GM21717 (cell line): ENCODE data around the gene PTPRT.

Experiments used
- ATAC-seq: cut with Tn5 transposase; IDR thresholded peaks from one replicate; pipeline ENCODE4 v1.9.1; 2021; ENCODE audit warnings: mild to moderate bottlenecking, moderate library complexity; ENCODE audit not compliant: unreplicated experiment

Gene PTPRT

DNA sequence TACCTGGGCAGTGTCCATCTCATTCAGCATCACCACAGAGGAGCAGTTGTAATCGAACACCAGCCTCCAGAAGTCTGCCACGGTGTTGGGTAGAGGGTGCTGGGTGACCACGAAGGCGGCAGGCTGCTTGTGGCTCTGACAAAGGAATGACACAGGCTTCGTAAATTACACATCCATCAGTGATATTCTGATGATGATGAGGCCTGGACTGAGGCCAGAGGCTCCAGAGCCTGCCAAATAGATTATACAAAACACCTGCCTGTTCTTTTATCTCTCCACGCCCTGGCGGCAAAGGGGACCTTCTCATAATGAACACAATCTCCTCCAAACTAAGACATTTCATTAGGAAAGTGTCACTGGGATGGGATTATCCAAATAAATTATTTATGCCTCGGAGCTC, 1091.3 kb downstream of the PTPRT start:
- ATAC-seq, result no peak

DNA sequence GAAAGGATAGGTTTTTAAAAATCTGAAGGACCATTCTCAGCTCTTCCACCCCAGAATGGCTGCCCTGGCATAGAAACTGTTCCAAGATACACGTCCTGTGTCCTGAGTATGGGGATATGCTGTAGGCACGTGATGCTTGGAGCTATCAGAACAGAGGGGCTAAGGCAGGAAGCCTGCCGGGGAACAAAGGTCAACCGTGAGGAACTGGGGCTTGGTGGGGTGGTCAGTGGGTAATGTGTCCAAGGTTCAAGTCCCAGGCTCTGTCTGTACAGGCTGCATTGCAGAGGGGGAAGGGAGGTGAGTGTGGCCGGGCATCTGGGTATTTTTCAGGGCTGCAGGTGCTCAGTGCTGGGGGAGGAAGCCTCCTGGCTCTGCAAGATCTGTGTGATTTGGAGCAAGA, 1092.0 kb downstream of the PTPRT start:
- no peak for ATAC-seq

DNA sequence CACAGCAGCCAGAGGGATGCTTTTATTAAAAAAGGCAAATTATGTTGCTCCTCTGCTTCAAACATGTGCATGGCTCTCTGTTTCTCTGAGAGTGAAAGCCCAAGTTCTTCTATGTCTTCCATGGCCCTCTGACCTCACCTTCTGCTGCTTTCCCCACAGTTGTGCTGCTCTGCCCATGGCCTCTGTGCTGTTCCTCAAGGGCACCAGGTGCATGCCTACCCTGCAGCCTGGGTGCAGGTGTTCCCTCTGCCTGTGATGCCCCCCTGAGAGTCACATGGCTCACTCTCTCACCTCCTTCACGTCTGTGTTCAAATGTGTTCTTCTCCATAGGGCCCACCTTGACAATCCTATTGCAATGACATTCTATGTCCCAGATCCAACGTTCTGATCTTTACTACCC, 1094.5 kb downstream of the PTPRT start:
- ATAC-seq, result no peak

DNA sequence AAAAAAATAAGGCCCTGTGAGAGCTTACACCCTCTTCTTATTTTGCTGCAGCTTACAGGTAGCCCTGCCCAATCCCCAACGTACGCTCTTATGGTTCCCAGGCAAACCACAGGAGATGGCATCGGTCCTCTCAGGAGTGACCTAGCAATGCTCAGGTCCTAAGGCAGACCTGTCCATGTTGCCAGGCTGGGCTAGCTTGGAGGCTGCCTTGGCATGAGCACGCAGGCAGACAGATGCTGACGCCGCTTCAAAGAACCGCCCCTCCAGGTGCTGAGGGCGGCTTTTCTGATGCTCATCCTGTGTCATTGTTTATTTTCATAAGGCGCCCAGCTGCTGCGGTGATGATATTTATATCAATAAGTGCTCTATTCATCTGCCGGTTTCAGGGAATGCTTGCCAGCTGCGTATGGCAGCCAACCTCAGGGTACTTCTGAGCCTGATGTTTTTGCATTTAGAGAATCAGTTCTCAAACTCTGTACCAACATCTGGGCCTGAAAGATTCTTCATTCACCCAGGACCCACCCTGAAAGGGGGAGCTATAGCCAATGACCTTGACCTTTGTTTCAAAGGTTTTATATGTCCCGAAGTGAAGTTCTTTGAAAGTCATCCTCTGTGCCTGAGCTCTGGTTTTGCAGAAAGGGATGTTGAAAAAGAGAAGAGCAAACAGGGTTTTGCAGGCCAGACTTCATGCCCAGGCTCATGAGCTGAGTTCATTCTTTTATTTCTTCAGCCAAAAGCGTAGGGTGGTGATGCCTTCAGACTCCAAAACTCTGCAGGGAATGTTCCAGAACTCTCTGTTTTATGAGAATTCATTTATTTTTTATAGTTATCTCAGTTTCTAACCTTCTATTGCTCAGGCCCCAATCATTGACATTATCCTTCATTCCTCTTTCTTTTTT, 1095.9 kb downstream of the PTPRT start:
- ATAC-seq, result no peak

DNA sequence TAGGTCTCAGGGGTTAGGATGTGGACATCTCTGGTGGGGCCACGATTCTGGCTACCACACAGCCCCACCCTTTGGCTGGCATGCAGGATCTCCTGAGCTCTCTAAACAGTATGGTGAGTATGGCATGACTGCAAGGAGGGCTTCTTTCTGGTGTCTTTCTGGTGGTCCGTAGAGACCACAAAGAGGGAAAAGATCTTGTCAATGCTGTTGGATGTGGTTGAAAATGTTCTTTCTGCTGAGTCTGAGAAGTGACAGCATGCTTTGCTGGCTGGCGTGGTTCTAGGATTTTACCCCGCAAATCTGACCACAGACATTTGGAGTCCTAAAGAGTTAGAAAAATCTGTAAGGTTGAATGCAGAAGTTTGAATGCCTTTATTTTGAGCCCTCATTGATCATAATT, 1096.7 kb downstream of the PTPRT start:
- ATAC-seq, result no peak

DNA sequence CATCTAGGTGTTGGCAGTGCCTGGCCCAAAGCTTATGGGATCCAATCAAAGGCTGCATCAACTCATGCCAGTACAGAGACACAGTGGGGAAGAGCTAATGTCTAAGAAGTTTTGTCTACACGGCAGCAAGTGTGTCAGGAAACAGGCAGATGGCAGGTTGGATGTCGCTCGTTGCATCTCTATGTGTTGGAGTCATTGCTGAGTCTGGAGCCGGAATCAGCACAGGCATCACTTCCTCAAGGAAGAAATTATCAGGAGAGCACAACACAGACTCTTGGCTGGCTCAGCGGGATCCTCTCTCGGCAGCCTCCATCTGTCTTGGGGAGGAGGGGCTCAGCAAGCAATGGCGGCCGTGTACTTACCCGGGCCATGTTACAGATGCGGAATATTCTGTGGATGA, 1104.3 kb downstream of the PTPRT start:
- no peak for ATAC-seq

DNA sequence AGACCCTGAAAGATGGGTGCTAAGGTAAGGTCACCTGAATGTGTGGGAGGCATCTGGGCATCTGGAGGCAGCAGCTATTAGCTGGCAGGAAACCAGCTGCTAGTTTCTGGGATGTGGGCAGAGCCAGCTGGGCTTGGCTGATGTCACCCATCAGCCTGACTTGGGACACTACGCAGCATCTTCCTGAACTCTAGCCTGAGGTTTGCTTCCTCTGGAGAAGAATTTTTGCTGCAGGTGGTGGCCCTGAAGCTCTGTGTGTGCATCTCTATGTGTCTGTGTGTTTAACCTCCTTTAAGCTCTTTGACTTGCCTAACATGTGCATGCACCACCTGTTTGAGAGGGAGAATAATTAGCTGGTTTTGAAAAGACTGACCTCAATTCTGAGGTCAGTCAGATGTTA, 1106.4 kb downstream of the PTPRT start:
- ATAC-seq, result no peak

DNA sequence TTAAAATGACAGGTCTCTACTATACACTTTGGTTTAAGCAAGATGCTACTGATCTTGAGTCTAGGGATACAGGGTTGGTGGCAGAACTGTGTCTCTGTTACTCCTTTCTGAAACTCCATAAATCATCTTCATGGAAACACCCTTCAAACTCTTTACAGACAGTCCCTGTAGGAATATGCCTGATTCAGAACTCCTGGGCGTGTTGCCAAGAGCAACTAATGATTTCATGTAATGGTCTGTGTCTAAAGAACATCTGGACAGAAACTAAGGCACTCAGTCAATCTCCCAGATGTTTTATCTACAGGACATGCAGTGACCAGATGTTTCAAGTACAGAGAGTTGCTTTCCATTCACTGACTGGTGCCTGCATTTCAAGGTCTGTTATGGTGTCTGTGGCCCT, 1107.1 kb downstream of the PTPRT start:
- ATAC-seq, result no peak

DNA sequence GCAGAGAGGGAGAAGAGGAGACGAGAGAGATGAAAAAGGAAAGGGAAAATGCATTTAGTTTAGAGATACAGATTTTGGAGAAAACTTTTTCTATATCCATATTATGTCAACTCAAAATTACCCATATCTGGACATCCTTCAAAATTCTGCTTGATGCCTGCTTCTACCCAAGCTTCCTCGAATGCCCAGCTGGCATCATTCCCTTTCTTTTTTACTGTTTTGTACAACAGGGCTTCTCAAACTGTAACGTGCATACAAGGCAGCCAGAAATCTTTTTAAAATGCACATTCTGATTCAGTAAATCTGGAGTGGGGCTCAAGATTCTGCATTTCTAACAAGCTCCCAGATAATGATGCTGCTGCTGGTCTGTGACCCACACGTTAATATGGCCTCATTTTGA, 1108.8 kb downstream of the PTPRT start:
- no peak for ATAC-seq

DNA sequence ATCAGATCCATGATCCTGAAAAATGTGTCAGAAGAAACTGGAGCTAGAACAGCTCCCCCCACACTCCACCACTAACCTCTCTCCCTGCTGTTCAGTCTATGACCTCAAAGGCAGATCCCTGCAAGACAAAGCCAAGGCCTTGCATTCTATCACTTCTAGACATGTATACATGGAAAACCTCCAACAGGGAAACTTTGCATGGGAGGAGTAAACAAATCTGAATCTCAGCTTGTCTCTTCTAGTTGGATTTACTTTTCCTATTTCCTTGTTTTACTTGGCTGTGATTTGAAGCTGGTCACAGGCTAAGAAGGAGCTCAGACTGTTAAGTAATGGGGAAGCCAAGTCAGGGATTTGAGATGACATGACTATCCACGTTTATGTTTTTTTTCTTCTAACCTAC, 1114.8 kb downstream of the PTPRT start:
- ATAC-seq, result no peak

DNA sequence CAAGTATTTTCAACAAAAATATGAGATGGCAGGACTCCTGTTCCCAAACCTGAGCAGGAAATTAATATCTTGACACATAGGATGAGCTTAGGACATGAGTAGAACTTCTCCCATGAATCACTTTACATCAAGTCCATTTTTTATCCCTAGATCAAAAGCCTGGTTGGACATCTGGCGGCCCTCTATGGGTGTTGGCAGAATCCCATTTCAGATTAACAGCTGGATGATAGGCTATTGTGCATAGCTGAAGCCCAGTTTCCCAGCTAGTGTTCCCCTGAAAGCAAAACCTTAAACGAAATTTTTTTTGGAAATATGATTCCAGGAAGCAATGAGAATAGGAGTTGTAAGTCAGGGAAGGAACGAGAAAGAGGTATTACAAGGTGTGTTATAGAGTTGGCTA, 1122.1 kb downstream of the PTPRT start:
- ATAC-seq, result no peak

DNA sequence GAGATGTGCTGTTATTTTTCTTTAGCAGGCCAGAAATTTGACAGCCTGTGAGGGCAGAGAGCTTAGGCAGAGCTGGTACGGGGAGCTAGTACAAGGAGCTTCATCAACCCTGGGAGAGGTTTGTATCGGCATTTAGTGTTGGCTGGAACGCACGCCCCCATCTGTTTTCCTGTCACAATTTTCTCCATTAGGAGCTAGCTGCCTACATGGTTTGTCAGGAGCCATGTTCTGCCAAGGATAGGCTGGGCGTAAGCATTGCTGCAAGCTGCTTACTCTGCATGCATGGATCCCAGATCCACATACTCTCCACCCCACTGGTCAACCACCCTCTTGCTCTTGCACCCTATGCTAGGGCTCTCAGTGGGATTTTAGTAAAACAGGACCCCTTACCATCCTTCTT, 1122.5 kb downstream of the PTPRT start:
- ATAC-seq, result no peak

DNA sequence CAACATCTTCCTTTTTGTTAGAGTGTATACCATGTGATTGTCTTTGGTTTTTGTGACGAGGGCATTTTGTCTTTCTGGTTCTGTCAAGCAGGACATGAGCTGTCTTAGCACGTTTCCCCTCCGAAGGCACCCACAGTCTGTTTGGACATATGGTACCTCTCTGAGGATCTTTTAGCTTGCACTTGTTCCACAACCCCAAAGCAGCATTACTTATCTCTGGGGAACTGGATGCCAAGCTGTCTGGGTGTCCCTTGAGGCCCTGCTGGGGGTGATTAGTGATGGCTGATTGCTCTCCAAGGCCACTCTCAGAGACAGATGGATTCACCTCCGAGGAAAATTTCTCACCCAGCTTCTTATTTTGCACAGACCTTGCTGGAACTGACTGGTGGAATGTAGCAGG, 1126.6 kb downstream of the PTPRT start:
- no peak for ATAC-seq

DNA sequence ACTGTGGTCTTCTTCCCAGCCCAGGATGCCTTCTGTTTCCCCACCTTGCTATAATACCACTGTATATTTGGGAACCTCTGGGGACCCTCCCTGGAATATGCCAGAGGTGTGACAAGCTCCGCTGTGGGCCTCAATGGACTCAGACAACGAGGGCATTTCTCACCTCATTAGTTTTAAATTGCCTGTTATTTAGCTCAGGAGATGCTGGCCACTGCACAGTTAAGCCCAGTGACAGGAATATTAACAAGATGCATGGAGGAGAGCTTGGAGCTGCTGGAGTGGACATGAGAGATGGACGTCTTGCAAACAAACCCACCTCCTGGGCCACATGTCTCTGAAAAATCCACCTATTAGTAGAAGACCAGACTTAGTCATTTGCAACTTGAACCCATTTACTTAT, 1136.4 kb downstream of the PTPRT start:
- no peak for ATAC-seq

DNA sequence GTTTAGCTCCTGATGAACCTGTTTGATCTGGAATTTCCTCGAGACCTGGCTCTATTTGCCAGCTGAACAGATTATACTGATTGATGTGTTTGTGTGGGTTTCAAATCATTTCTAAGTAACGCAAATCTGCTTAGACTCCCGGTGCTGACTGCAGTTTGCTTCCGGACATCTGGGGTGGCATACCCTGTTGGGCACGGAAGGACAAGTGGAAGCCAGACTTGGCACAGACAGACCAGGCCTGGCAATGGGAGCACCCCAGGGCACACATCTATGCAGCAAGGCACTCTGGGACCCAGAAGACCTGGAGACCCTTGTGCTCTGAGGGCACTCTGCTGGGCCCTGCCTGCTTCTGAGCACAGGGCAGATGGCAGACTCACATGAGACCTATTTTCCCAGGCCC, 1137.8 kb downstream of the PTPRT start:
- no peak for ATAC-seq

DNA sequence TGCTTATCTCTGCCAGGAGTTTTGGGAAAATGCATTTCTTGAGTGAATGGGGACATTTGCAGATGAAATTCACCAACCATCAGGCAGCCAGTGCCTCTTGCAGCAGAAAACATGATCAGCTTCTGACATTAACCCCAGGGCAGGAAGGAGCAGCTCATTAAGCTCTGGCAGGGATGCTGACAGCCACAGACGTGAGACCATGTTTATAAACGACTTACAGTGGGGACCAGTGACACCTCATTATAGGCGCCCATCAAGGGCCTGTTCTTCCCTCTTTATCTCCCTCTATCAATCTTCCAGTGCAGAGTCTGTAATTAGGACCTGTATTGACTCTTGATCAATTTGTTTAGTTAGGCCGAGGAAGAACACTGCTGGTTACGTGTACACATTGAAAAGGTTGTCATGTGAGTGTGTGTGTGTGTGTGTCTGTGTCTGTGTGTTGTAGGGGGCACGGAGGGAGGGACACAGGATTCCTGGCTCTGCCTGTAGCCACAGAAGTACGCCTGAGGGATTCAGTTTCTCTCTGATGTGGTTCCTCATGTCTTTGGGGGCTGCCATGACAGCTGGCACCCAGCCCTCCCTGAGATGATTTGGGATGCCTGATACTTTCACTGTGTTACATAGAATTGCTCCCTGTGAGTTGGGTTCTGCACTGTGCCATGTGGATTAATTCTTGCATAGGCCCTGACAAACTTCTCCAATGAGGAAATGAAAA, 1143.2 kb downstream of the PTPRT start:
- ATAC-seq, result no peak

DNA sequence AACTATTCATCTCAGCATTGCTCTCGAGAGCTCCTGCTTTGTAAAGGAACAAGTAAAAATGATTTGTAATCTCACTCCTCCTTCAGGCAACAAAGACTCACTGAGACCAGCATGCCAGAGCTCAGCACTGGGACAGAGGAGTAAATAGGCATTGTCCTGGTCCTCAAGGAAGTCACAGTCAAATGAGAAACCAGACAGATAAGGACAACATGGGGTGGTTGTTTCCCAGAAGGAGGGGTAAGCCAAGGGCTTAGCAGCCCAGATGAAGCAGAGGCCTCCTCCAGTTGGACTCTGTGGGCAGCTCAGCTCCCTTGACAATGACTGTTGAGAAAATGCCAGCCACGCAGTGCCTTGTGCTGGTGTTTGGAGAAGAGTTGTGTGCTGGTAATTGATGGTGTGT, 1145.8 kb downstream of the PTPRT start:
- no peak for ATAC-seq

DNA sequence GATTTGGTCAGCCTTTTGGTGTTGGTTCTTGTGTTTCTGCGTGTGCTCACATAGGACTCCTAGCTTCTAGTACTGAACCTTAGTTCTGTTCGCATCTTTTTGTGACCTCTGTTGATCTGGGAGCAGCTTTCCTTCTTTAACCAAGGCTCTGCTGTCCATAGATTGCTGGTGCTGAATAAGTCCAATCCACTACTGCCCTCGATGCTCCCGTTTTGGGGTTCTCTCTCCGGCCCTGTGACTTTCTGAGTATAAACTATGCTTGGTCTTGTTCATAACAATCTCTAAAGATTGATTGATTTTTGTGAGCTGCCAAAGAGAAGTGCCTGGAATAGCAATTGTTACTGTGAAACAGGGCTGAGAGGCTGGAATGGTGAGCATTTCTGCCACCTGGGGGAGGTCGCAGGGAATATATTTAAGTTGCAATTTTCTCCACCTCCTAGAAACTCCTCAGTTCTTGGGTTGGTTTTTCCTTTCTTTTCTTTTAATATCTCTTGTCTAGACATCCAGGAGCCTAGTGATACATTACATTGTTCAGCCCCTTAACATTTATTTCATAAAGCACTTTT, 1148.6 kb downstream of the PTPRT start:
- no peak for ATAC-seq

DNA sequence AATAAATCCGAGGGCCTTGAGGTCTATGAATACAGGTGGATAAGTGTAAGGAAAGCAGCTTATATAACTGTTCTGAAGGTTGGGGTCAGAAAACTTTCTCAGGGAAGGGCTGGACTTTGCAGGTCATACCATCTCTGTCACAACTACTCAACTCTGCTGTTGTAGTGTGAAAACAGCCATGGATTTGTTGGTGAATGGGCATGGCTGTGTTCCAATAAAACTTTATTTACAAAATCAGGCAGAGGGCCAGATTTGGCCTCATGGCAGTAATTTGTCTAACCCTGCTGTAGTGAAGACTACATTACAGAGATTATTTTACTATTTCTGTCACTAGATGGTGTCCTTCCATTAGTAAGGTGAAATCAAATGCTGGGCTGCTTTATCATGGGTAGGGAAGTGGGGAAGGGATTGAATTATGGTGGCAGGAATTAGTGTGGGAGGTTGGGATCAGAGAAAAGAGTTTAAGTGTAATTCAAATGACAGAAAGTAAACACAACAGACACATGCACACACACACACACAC, 1161.9 kb downstream of the PTPRT start:
- no peak for ATAC-seq

DNA sequence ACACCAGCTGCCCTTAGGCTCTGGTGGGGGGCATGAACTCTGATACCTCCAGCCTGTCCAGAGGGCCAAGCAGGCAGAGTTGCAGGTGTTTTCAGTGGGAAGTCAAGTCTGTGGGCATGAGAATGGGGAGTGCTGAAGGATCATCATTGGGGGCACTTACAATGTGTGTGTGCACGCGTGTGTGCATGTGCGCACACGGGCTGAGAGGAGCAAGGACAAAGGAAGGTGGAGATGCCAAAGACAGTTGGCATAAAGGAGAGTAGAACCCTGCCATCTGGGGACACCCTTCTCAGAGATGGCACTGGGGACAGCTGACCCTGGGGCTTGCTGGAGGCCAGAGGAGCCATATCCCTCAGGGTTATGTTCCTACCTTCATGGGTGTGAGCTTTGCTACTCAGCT, 1163.1 kb downstream of the PTPRT start:
- ATAC-seq, result no peak

DNA sequence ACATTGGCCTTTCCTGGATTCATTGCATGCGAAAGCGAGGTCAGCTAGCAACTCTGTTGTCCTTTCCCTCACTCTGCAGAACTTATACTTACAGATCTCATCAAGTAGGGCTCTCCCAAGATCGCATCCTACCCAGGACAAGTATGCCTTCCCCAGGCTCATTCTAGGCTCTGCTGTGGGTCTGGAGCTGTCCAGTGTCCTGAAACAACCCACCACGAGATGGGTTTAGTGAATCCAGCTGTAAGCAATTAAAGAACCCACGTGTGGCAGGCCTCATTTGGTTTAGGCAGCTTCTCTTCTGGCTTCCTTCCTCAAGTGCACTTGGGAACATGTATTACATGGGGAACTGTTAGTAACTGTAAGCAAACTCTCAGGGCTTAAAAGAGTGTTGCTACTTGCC, 1165.1 kb downstream of the PTPRT start:
- ATAC-seq, result no peak
